DOHH2 (cell line): Measurements from ENCODE around the gene TMEM47.

ENCODE experiments used
- H3F3A ChIP-seq: fragments of 200-600 bp; sonication (generic), shearing (Covaris generic); 2 replicates; pipeline ENCODE4 v1.6.0; 2016; ENCODE audit warnings: antibody characterized with exemption, mild to moderate bottlenecking; ENCODE audit not compliant: control insufficient read depth, insufficient read depth
- H3K27ac ChIP-seq: fragments of 200-600 bp; sonication (generic); 2 replicates; pipeline ENCODE4 v1.5.1; 2014; ENCODE audit warnings: low read depth, mild to moderate bottlenecking, low read length, moderate library complexity
- H3K27me3 ChIP-seq: fragments of 200-600 bp; sonication (generic); 2 replicates; pipeline ENCODE4 v1.6.1; 2014; ENCODE audit warnings: mild to moderate bottlenecking, low read length, mixed read lengths; ENCODE audit not compliant: control insufficient read depth
- H3K36me3 ChIP-seq: fragments of 200-600 bp; sonication (generic); 2 replicates; pipeline ENCODE4 v1.6.1; 2014; ENCODE audit warnings: mild to moderate bottlenecking, low read length, moderate library complexity, mixed read lengths; ENCODE audit not compliant: control insufficient read depth
- H3K4me1 ChIP-seq: fragments of 200-600 bp; sonication (generic); 2 replicates; pipeline ENCODE4 v1.6.1; 2014; ENCODE audit warnings: mild to moderate bottlenecking, low read length, mixed read lengths; ENCODE audit not compliant: control insufficient read depth
- H3K4me2 ChIP-seq: fragments of 200-600 bp; sonication (generic); 2 replicates; pipeline ENCODE4 v1.6.0; 2014; ENCODE audit warnings: mild to moderate bottlenecking, low read length, moderate library complexity
- H3K4me3 ChIP-seq: fragments of 200-600 bp; sonication (generic); 2 replicates; pipeline ENCODE4 v1.5.1; 2014; ENCODE audit warnings: mild to moderate bottlenecking, low read length, mixed read lengths
- H3K79me2 ChIP-seq: fragments of 200-600 bp; sonication (generic); 2 replicates; pipeline ENCODE4 v1.6.1; 2014; ENCODE audit warnings: mild to moderate bottlenecking, low read length, mixed read lengths; ENCODE audit not compliant: control insufficient read depth
- H3K9me2 ChIP-seq: fragments of 200-600 bp; sonication (generic); replicated peaks from 2 replicates; pipeline ENCODE4 v1.6.1; 2014; ENCODE audit warnings: mild to moderate bottlenecking, low read length, mixed read lengths; ENCODE audit not compliant: control insufficient read depth
- H3K9me3 ChIP-seq: fragments of 200-600 bp; sonication (generic); 2 replicates; pipeline ENCODE4 v1.6.1; 2014; ENCODE audit warnings: antibody characterized with exemption, low read length, mixed read lengths; ENCODE audit not compliant: control insufficient read depth, insufficient read depth
- H4K20me1 ChIP-seq: fragments of 200-600 bp; sonication (generic); 2 replicates; pipeline ENCODE4 v1.6.0; 2014; ENCODE audit warnings: low read depth, mild to moderate bottlenecking, antibody characterized with exemption, low read length, moderate library complexity; ENCODE audit not compliant: control insufficient read depth, insufficient read depth
- EZH2phosphoT487 ChIP-seq: fragments of 200-600 bp; sonication (generic); IDR thresholded peaks from 2 replicates; pipeline ENCODE4 v1.6.1; 2017; ENCODE audit warnings: borderline replicate concordance, mild to moderate bottlenecking, antibody characterized with exemption, low read length, moderate library complexity, mixed read lengths
- TF ChIP-seq, protein P1 (sequence below): fragments of 200-600 bp; sonication (generic); IDR thresholded peaks from one replicate; pipeline ENCODE4 v1.5.1; 2014; ENCODE audit warnings: antibody characterized with exemption, mild to moderate bottlenecking, low read depth, low read length; ENCODE audit not compliant: poor library complexity, severe bottlenecking

The TMEM47 gene

DNA sequence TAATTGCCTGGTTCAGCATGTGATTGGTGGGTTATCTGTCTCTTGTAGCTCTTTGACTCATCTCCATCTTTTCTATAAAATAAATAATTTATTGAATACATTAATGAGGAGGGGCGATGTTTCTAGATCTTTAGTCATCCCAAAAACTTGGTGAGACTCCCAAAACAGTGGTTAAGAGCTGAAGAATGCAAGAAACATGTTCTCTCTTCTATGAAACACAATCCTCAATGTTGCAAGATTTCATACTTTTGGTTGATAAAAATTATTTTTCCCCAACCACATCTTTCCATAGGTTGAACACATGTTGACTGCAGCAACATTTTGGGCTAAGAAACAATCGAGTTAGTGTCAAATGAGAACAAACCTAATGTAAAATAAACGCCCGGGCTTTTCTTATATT is 1.2 kb upstream of the TMEM47 start:
- no peaks in the 10 kb centered on the region for H3K36me3 ChIP-seq
- H3K27me3 ChIP-seq: no peaks in the 10 kb centered on the region
- H3K4me3 ChIP-seq: no peak overlapping the region
- no peaks in the 10 kb centered on the region for H3F3A ChIP-seq
- H3K9me2 ChIP-seq: no peaks in the 10 kb centered on the region
- no peaks in the 10 kb centered on the region for H3K4me1 ChIP-seq
- no peak overlapping the region for H3K27ac ChIP-seq
- no peak overlapping the region for H3K4me2 ChIP-seq
- H3K9me3 ChIP-seq: no peaks in the 10 kb centered on the region
- TF ChIP-seq EZH2phosphoT487: no peak
- no peaks in the 10 kb centered on the region for H3K79me2 ChIP-seq
- H4K20me1 ChIP-seq: no peaks in the 10 kb centered on the region

DNA sequence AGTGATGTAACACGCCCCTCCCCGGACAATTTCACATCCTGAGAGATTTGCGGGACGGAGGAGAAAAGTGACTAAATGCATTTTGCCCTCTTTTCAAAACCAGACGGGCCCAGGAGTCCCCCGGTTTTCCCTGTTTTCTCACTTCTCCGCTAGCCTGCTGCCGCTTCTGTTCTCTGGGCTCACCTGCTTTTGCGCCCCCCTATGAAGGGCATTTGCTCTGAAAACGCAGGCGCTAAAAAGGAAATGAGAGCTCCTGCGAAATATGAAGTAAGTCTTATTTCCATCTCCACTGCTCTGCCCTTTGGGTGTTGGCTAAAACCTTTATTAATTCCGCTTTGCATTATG is 613 bp upstream of the TMEM47 start:
- Histone ChIP-seq H3K9me2 (no peaks in the 10 kb centered on the region), H3K4me2 (no peak overlapping the region), H3K27me3 (no peaks in the 10 kb centered on the region), H3K79me2 (no peaks in the 10 kb centered on the region), H3K4me1 (no peaks in the 10 kb centered on the region), H4K20me1 (no peaks in the 10 kb centered on the region), H3K27ac (no peak overlapping the region), H3F3A (no peaks in the 10 kb centered on the region), H3K4me3 (no peak overlapping the region), H3K9me3 (no peaks in the 10 kb centered on the region), H3K36me3 (no peaks in the 10 kb centered on the region)
- no peak for TF ChIP-seq EZH2phosphoT487
- TF ChIP-seq, protein P1, sequence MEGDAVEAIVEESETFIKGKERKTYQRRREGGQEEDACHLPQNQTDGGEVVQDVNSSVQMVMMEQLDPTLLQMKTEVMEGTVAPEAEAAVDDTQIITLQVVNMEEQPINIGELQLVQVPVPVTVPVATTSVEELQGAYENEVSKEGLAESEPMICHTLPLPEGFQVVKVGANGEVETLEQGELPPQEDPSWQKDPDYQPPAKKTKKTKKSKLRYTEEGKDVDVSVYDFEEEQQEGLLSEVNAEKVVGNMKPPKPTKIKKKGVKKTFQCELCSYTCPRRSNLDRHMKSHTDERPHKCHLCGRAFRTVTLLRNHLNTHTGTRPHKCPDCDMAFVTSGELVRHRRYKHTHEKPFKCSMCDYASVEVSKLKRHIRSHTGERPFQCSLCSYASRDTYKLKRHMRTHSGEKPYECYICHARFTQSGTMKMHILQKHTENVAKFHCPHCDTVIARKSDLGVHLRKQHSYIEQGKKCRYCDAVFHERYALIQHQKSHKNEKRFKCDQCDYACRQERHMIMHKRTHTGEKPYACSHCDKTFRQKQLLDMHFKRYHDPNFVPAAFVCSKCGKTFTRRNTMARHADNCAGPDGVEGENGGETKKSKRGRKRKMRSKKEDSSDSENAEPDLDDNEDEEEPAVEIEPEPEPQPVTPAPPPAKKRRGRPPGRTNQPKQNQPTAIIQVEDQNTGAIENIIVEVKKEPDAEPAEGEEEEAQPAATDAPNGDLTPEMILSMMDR: no peak

DNA sequence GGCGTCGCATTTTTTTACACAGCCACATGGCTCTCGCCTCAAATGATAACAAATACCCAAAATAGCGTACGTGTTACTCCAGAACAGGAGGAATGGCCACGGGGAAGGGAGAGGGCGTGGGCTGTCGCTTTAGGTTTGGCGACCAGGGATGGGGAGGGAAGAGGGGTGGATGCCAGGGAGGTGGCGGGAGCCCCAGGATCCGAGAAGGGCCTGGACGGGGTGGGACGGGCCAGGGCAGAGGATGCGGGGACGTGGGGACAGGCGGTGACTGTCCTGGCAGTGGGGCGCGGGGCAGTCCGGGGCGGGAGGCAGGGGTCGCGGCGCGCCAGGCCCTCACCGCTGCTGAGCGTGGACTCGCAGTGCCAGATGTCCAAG is 631 bp downstream of the TMEM47 start:
- H3K4me3 ChIP-seq: no peak overlapping the region
- H3K27ac ChIP-seq: no peak overlapping the region
- H3K36me3 ChIP-seq: no peaks in the 10 kb centered on the region
- TF ChIP-seq, protein P1: no peak
- no peak for TF ChIP-seq EZH2phosphoT487
- no peaks in the 10 kb centered on the region for H3K9me2 ChIP-seq
- no peaks in the 10 kb centered on the region for H3K79me2 ChIP-seq
- no peaks in the 10 kb centered on the region for H3K9me3 ChIP-seq
- H3K27me3 ChIP-seq: no peaks in the 10 kb centered on the region
- H4K20me1 ChIP-seq: no peaks in the 10 kb centered on the region
- no peaks in the 10 kb centered on the region for H3K4me1 ChIP-seq
- no peak overlapping the region for H3K4me2 ChIP-seq
- no peaks in the 10 kb centered on the region for H3F3A ChIP-seq

DNA sequence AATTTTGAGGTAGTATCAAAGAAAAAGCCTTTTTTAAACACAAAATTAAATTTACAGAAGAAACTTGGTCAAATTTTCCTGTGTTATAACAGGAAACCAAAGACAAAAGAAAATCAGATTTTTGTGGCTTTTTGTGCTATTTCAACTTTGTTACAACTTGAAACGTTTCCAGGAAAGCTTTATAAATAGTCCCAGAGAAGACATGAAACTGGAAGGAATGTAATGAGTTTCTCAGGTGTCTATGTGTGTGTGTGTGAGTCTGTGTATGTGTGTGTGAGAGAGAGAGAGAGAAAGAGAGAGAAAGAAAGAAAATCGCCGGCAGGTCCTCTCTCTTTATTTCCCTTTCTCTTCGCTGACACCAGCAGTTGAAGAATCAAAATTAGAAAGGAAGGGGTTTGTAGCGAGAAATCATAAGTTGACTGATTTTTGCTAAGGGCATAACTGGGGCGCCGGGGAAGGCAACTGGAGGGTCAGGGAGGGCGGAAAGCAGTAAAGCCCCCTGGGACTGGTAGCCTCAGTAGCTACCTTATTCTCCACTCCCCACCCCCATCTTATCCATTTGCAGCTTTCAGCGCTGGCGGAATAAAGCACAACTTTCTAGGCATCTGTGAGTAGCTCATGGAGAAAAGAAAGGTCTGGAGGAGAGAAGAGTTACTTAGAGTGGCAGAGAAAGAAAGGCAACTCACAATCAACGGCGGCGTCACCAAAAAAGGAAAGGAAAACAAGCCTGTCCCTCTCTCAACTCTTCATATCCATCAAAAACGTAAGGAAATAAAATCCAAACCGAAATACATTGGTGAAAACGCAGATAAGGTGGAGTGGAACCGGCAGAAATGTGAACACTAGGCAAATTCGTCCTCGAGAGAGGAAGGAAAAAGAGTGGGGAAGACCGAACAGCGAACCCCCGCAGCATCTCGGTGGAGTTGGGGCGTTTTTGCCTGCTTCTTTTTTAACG is 1.3 kb downstream of the TMEM47 start:
- TF ChIP-seq, protein P1: no peak
- TF ChIP-seq EZH2phosphoT487: no peak
- H3K27me3 ChIP-seq: no peaks in the 10 kb centered on the region
- H3K4me3 ChIP-seq: no peak overlapping the region
- H3K9me2 ChIP-seq: no peaks in the 10 kb centered on the region
- no peaks in the 10 kb centered on the region for H3K36me3 ChIP-seq
- H3K4me1 ChIP-seq: no peaks in the 10 kb centered on the region
- no peaks in the 10 kb centered on the region for H3K79me2 ChIP-seq
- no peak overlapping the region for H3K27ac ChIP-seq
- H3K9me3 ChIP-seq: no peaks in the 10 kb centered on the region
- no peak overlapping the region for H3K4me2 ChIP-seq
- no peaks in the 10 kb centered on the region for H3F3A ChIP-seq
- H4K20me1 ChIP-seq: no peaks in the 10 kb centered on the region
